ENCODE measurements around the gene MYO19. TPM values are rescaled to one million over a fixed set of nuclear protein-coding genes. Genes with fewer than 3 reads are reported as not detected.

MYO19 gene
- total and polyA plus RNA-seq, 9 of the 15 experiments (the other 6 are each of a cell fraction or from before 2014, with no cell fraction given) = 21.6 to 176 (median 129) TPM

- H3K4me2 ChIP-seq (ENCODE audit: insufficient read depth, low read length) = no peak overlapping the region
- H3K79me2 ChIP-seq (ENCODE audit: control insufficient read depth, insufficient read depth, low read length) = peaks cover 10% of the 10 kb centered on the region
- intact Hi-C loops (cut with micrococcal nuclease) = no loop called here
- POLR2A ChIA-PET = interaction anchor here (0.6 to 2.4 kb wide), 3 partner anchors 9 to 1840 kb away, joined by 3 to 10 read pairs (median 5); partner anchors contain the start of gene ZNHIT3
- no peak overlapping the region for H3K4me3 ChIP-seq
- ATAC-seq (no peak; the same call in 2 of the 3 replicates), FAIRE-seq (no peak), DNase-seq (ENCODE audit: extremely low read depth in 1 of 4, low spot score in 3 of 4) (peak in 2 of 4 experiments; percentile 9 to 12)
- in situ Hi-C loops (cut with MboI) = loop anchor here (25.0 kb wide), 1 partner anchor 534 kb away; no protein-coding TSS in a partner anchor
- H3K27ac ChIP-seq (ENCODE audit: extremely low read depth, low read depth, low read length) = no peak overlapping the region
- no peaks in the 10 kb centered on the region for H3K27me3 ChIP-seq (ENCODE audit: control insufficient read depth in 2 of 2, insufficient read depth in 2 of 2, low read length in 2 of 2)
- H3K4me1 ChIP-seq (replicated peaks in 1 of 2; ENCODE audit: control insufficient read depth in 2 of 2, insufficient read depth in 2 of 2, low read length in 2 of 2) = no peaks in the 10 kb centered on the region; a peak in 2 of 5 replicates
- no TSS peak for BruUV-seq (replicated peaks)
- peaks cover 97% of the 10 kb centered on the region for H3K36me3 ChIP-seq (ENCODE audit: control insufficient read depth, insufficient read depth, low read length)
- WGBS (ENCODE audit: insufficient coverage, low coverage, missing lambda C conversion rate) = 87% methylated on average over 9 of the region's 9 CpGs
- H2AFZ ChIP-seq (ENCODE audit: low read depth, low read length) = no peak overlapping the region
- H3K9me1 ChIP-seq (ENCODE audit: control insufficient read depth, insufficient read depth, low read length) = no peaks in the 10 kb centered on the region
- peaks cover 13% of the 10 kb centered on the region; the same call in 1 of the 2 replicates for H4K20me1 ChIP-seq (replicated peaks; ENCODE audit: control insufficient read depth, insufficient read depth, low read length)
- TF ChIP-seq EP400 (IDR thresholded peaks at IDR 0.05) (no peak), PATZ1 (CRISPR knock-in tag; IDR thresholded peaks at IDR 0.05; ENCODE audit: borderline replicate concordance) (no peak), POLR2A (conservative IDR thresholded peaks at IDR 0.05) (peak; percentile 50), ZBTB40 (IDR thresholded peaks at IDR 0.05) (peak; percentile 73), ZBTB40 (CRISPR knock-in tag; IDR thresholded peaks at IDR 0.05) (no peak)
- CTCF ChIA-PET (ENCODE audit: low intra/inter-chr PET ratio) = no interaction called here
- peak overlapping the region in 1 of 2 experiments; percentile 38; a peak in 1 of 4 replicates for H3K9ac ChIP-seq (ENCODE audit: insufficient read depth in 1 of 2, low read depth in 2 of 2, low read length in 2 of 2)
- H3K9me3 ChIP-seq (replicated peaks; ENCODE audit: control insufficient read depth, insufficient read depth, low read depth, low read length) = no peaks in the 10 kb centered on the region
These were observed 38.5 kb downstream of the MYO19 start for GRCh38 chr17:36496018-36496789.

Measured in K562 (cell line).